PC-9 (cell line): ENCODE measurements around the gene TAC3.

Experiments
- EZH2 ChIP-seq: fragments of 200-600 bp; sonication (generic); IDR thresholded peaks from 2 replicates; pipeline ENCODE4 v1.8.0; 2017; ENCODE audit warnings: antibody characterized with exemption, low read depth
- TF ChIP-seq, protein P1 (sequence below): fragments of 200-600 bp; sonication (generic); conservative IDR thresholded peaks from 2 replicates; pipeline ENCODE4 v1.6.1; 2017; ENCODE audit warnings: mixed run types, antibody characterized with exemption, mild to moderate bottlenecking, moderate library complexity

- TF ChIP-seq, protein P1, sequence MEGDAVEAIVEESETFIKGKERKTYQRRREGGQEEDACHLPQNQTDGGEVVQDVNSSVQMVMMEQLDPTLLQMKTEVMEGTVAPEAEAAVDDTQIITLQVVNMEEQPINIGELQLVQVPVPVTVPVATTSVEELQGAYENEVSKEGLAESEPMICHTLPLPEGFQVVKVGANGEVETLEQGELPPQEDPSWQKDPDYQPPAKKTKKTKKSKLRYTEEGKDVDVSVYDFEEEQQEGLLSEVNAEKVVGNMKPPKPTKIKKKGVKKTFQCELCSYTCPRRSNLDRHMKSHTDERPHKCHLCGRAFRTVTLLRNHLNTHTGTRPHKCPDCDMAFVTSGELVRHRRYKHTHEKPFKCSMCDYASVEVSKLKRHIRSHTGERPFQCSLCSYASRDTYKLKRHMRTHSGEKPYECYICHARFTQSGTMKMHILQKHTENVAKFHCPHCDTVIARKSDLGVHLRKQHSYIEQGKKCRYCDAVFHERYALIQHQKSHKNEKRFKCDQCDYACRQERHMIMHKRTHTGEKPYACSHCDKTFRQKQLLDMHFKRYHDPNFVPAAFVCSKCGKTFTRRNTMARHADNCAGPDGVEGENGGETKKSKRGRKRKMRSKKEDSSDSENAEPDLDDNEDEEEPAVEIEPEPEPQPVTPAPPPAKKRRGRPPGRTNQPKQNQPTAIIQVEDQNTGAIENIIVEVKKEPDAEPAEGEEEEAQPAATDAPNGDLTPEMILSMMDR, result no peak
- TF ChIP-seq EZH2, result no peak
Observed at GRCh38 chr12:56998981-56999380, 17.3 kb downstream of the TAC3 start.
